Fibroblast of lung (primary cell): Measurements from ENCODE around the gene NKAIN2. TPM values are rescaled to one million over a fixed set of nuclear protein-coding genes. Genes with fewer than 3 reads are reported as not detected.

Experiments
- DNase-seq, 2 donors: peaks; one replicate each; pipeline versions ENCODE4 v3.0.0 to v3.0.0-alpha.2; 2010; ENCODE audit warnings: low read depth in 2 of 2
- H2AFZ ChIP-seq: 2 replicates; pipeline ENCODE4 v1.5.1; 2012; ENCODE audit warnings: low read length, control low read depth, inconsistent platforms
- H3K27ac ChIP-seq: 2 replicates; pipeline ENCODE4 v1.5.1; 2011; ENCODE audit warnings: low read length, control low read depth; ENCODE audit not compliant: insufficient read depth
- H3K27me3 ChIP-seq: 2 replicates; pipeline ENCODE4 v1.5.1; 2011; ENCODE audit warnings: mild to moderate bottlenecking, low read length; ENCODE audit not compliant: control insufficient read depth, insufficient read depth
- H3K36me3 ChIP-seq: 2 replicates; pipeline ENCODE4 v1.5.1; 2011; ENCODE audit warnings: low read length; ENCODE audit not compliant: control insufficient read depth, insufficient read depth
- H3K4me1 ChIP-seq: 2 replicates; pipeline ENCODE4 v1.5.1; 2011; ENCODE audit warnings: low read length; ENCODE audit not compliant: control insufficient read depth, insufficient read depth; ENCODE audit errors: extremely low read depth
- H3K4me2 ChIP-seq: 2 replicates; pipeline ENCODE4 v1.5.1; 2011; ENCODE audit warnings: low read length, control low read depth; ENCODE audit not compliant: insufficient read depth; ENCODE audit errors: extremely low read depth
- H3K4me3 ChIP-seq, 4 experiments: fragments of 200-600 bp in 1 of 4; sonication (generic) in 1 of 4; replicated peaks in 1 of 4; 2 replicates each; pipeline ENCODE4 v1.5.1; 2011 to 2016; ENCODE audit warnings: low read length in 4 of 4, low read depth in 3 of 4, mild to moderate bottlenecking in 3 of 4, control low read depth in 2 of 4, inconsistent platforms in 1 of 4, mixed read lengths in 1 of 4; ENCODE audit not compliant: insufficient read depth in 1 of 4; ENCODE audit errors: control extremely low read depth in 1 of 4
- H3K79me2 ChIP-seq: 2 replicates; pipeline ENCODE4 v1.5.1; 2012; ENCODE audit warnings: mild to moderate bottlenecking, low read length, inconsistent platforms; ENCODE audit not compliant: control insufficient read depth, insufficient read depth
- H3K9ac ChIP-seq: 2 replicates; pipeline ENCODE4 v1.5.1; 2011; ENCODE audit warnings: mild to moderate bottlenecking, low read length, control low read depth; ENCODE audit not compliant: insufficient read depth
- H3K9me3 ChIP-seq: 2 replicates; pipeline ENCODE4 v1.5.1; 2012; ENCODE audit warnings: low read depth, low read length; ENCODE audit not compliant: control insufficient read depth, insufficient read depth
- H4K20me1 ChIP-seq: 2 replicates; pipeline ENCODE4 v1.5.1; 2011; ENCODE audit warnings: low read length; ENCODE audit not compliant: control insufficient read depth, insufficient read depth; ENCODE audit errors: extremely low read depth
- CTCF ChIP-seq, 2 donors: IDR thresholded peaks in 1 of 2; conservative IDR thresholded peaks in 1 of 2; 1 replicate in 1 of 2; 2 replicates in 1 of 2; pipeline ENCODE4 v1.5.1; 2011 to 2012; ENCODE audit warnings: low read length in 2 of 2, control low read depth in 1 of 2, inconsistent platforms in 1 of 2, low read depth in 1 of 2, mild to moderate bottlenecking in 1 of 2
- EZH2 ChIP-seq: IDR thresholded peaks from 2 replicates; pipeline ENCODE4 v1.5.1; 2012; ENCODE audit warnings: low read length, control low read depth, mild to moderate bottlenecking; ENCODE audit errors: missing control alignments
- polyA plus RNA-seq, 2 donors: library from polyadenylated mRNA; depleted of rRNA in 1 of 2; stranded (reverse) in 1 of 2; unstranded in 1 of 2; fragments of >200 nt; gene quantifications; 2 replicates each; pipeline ENCODE4 v1.2.1, GENCODE V29; 2011 to 2012; ENCODE audit warnings: missing spikeins in 1 of 2
- total RNA-seq: library from RNA; depleted of rRNA; stranded (reverse); fragments of >200 nt; gene quantifications from 2 replicates; pipeline ENCODE4 v1.2.1, GENCODE V29; 2014

NKAIN2 gene
- total and polyA plus RNA-seq, 2 donors (not counting 1 experiment from before 2014, with no cell fraction given): not detected

- TF ChIP-seq EZH2 (no peak), CTCF (conservative IDR thresholded peaks at IDR 0.05 in 1 of 2, IDR thresholded peaks at IDR 0.05 in 1 of 2; ENCODE audit: low read depth in 1 of 2, low read length in 2 of 2) (no peak)
- Histone ChIP-seq H3K36me3 (no peaks in the 10 kb centered on the region), H3K9ac (no peak overlapping the region), H3K79me2 (no peaks in the 10 kb centered on the region), H4K20me1 (no peaks in the 10 kb centered on the region), H3K4me1 (no peaks in the 10 kb centered on the region), H3K9me3 (no peaks in the 10 kb centered on the region), H2AFZ (no peak overlapping the region), H3K27ac (no peak overlapping the region), H3K4me2 (no peak overlapping the region), H3K4me3 (no peak overlapping the region), H3K27me3 (no peaks in the 10 kb centered on the region)
- no peak for DNase-seq
Measured at GRCh38 chr6:124714728-124715127, 911.1 kb downstream of the NKAIN2 start.

GRCh38 chr6:124719913-124720312 lies 916.2 kb downstream of the NKAIN2 start:
- TF ChIP-seq EZH2: no peak
- TF ChIP-seq CTCF (conservative IDR thresholded peaks at IDR 0.05 in 1 of 2, IDR thresholded peaks at IDR 0.05 in 1 of 2; ENCODE audit: low read depth in 1 of 2, low read length in 2 of 2): no peak
- H3K9ac ChIP-seq: no peak overlapping the region
- no peaks in the 10 kb centered on the region for H3K27me3 ChIP-seq
- H3K79me2 ChIP-seq: no peaks in the 10 kb centered on the region
- no peak overlapping the region for H2AFZ ChIP-seq
- H3K9me3 ChIP-seq: no peaks in the 10 kb centered on the region
- H3K4me2 ChIP-seq: no peak overlapping the region
- no peak for DNase-seq
- no peaks in the 10 kb centered on the region for H4K20me1 ChIP-seq
- no peak overlapping the region for H3K27ac ChIP-seq
- H3K4me3 ChIP-seq: no peak overlapping the region
- H3K36me3 ChIP-seq: no peaks in the 10 kb centered on the region
- no peaks in the 10 kb centered on the region for H3K4me1 ChIP-seq

GRCh38 chr6:124721331-124721730 lies 917.7 kb downstream of the NKAIN2 start:
- H3K9ac ChIP-seq: no peak overlapping the region
- H3K4me1 ChIP-seq: no peaks in the 10 kb centered on the region
- TF ChIP-seq EZH2 (no peak), CTCF (conservative IDR thresholded peaks at IDR 0.05 in 1 of 2, IDR thresholded peaks at IDR 0.05 in 1 of 2; ENCODE audit: low read depth in 1 of 2, low read length in 2 of 2) (no peak)
- DNase-seq: no peak
- no peaks in the 10 kb centered on the region for H3K27me3 ChIP-seq
- H3K9me3 ChIP-seq: no peaks in the 10 kb centered on the region
- H3K27ac ChIP-seq: no peak overlapping the region
- H3K79me2 ChIP-seq: no peaks in the 10 kb centered on the region
- no peaks in the 10 kb centered on the region for H4K20me1 ChIP-seq
- no peak overlapping the region for H3K4me2 ChIP-seq
- no peak overlapping the region for H3K4me3 ChIP-seq
- H3K36me3 ChIP-seq: no peaks in the 10 kb centered on the region
- H2AFZ ChIP-seq: no peak overlapping the region
